SU-DHL-6 (cell line): Measurements from ENCODE around the gene DPP10.

Experiments
- H2AFZ ChIP-seq: fragments of 200-600 bp; sonication (generic); 2 replicates; pipeline ENCODE4 v1.6.1; 2014; ENCODE audit warnings: low read depth, mild to moderate bottlenecking, moderate library complexity, mixed read lengths, antibody characterized with exemption, low read length; ENCODE audit not compliant: severe bottlenecking
- H3F3A ChIP-seq: fragments of 200-600 bp; shearing (Covaris generic); 2 replicates; pipeline ENCODE4 v1.6.0; 2016; ENCODE audit warnings: antibody characterized with exemption, mild to moderate bottlenecking; ENCODE audit not compliant: insufficient read depth
- H3K27ac ChIP-seq: fragments of 200-600 bp; sonication (generic); 2 replicates; pipeline ENCODE4 v1.5.1; 2016; ENCODE audit warnings: low read depth, mild to moderate bottlenecking, low read length, moderate library complexity, mixed read lengths
- H3K27me3 ChIP-seq: fragments of 200-600 bp; sonication (generic), shearing (Covaris generic); 2 replicates; pipeline ENCODE4 v1.6.0; 2014; ENCODE audit warnings: mild to moderate bottlenecking, low read length
- H3K36me3 ChIP-seq: fragments of 200-600 bp; sonication (generic); 2 replicates; pipeline ENCODE4 v1.6.1; 2014; ENCODE audit warnings: mild to moderate bottlenecking, low read length, mixed read lengths
- H3K4me2 ChIP-seq: fragments of 300-600, 200-600 bp; shearing (Covaris generic), sonication (generic); 2 replicates; pipeline ENCODE4 v1.6.0; 2014; ENCODE audit warnings: low read length, low read depth, mild to moderate bottlenecking; ENCODE audit not compliant: poor library complexity, severe bottlenecking
- H3K4me3 ChIP-seq: fragments of 200-600 bp; sonication (generic); 2 replicates; pipeline ENCODE4 v1.5.1; 2014; ENCODE audit warnings: antibody characterized with exemption, low read length, mild to moderate bottlenecking, mixed read lengths; ENCODE audit not compliant: insufficient read depth, poor library complexity, severe bottlenecking
- H3K79me2 ChIP-seq: fragments of 200-600 bp; sonication (generic); 2 replicates; pipeline ENCODE4 v1.6.1; 2014; ENCODE audit warnings: mild to moderate bottlenecking, low read length, moderate library complexity; ENCODE audit not compliant: insufficient read depth
- H3K9ac ChIP-seq: fragments of 200-600 bp; sonication (generic); 2 replicates; pipeline ENCODE4 v1.7.0; 2014; ENCODE audit warnings: mild to moderate bottlenecking, low read length
- H3K9me2 ChIP-seq: fragments of 200-600 bp; sonication (generic); replicated peaks from 2 replicates; pipeline ENCODE4 v1.6.1; 2014; ENCODE audit warnings: low read length; ENCODE audit not compliant: insufficient read depth
- H3K9me3 ChIP-seq: fragments of 200-600 bp; sonication (generic); 2 replicates; pipeline ENCODE4 v1.6.1; 2014; ENCODE audit warnings: low read length, mixed read lengths; ENCODE audit not compliant: insufficient read depth
- H4K20me1 ChIP-seq: fragments of 200-600 bp; sonication (generic); 2 replicates; pipeline ENCODE4 v1.6.1; 2014; ENCODE audit warnings: low read depth, mild to moderate bottlenecking, antibody characterized with exemption, low read length, moderate library complexity, mixed read lengths
- CTCF ChIP-seq: fragments of 200-600 bp; sonication (generic); IDR thresholded peaks from one replicate; pipeline ENCODE4 v1.5.1; 2017; ENCODE audit warnings: antibody characterized with exemption, mild to moderate bottlenecking, low read length, moderate library complexity; ENCODE audit not compliant: insufficient read depth, poor library complexity, severe bottlenecking
- EZH2phosphoT487 ChIP-seq: fragments of 200-600 bp; sonication (generic), shearing (Covaris generic); conservative IDR thresholded peaks from 2 replicates; pipeline ENCODE4 v1.6.1; 2018; ENCODE audit warnings: mild to moderate bottlenecking, antibody characterized with exemption, low read length, moderate library complexity, mixed read lengths

The DPP10 gene

GRCh38 chr2:114526841-114527240, 84.4 kb downstream of the DPP10 start:
- H4K20me1 ChIP-seq, result no peaks in the 10 kb centered on the region
- no peaks in the 10 kb centered on the region for H3K9me2 ChIP-seq
- no peaks in the 10 kb centered on the region for H3K27me3 ChIP-seq
- no peaks in the 10 kb centered on the region for H3K79me2 ChIP-seq
- no peaks in the 10 kb centered on the region for H3K9me3 ChIP-seq
- no peaks in the 10 kb centered on the region for H3K36me3 ChIP-seq
- H2AFZ ChIP-seq, result no peak overlapping the region
- TF ChIP-seq EZH2phosphoT487, result no peak
- no peak overlapping the region for H3K4me2 ChIP-seq
- H3K4me3 ChIP-seq, result no peak overlapping the region
- no peak overlapping the region for H3K27ac ChIP-seq
- no peaks in the 10 kb centered on the region for H3F3A ChIP-seq
- H3K9ac ChIP-seq, result no peak overlapping the region

GRCh38 chr2:114527330-114527983, 85.0 kb downstream of the DPP10 start:
- TF ChIP-seq EZH2phosphoT487 (no peak), CTCF (no peak)
- Histone ChIP-seq H3K9ac (no peak overlapping the region), H3F3A (no peaks in the 10 kb centered on the region), H3K27ac (no peak overlapping the region), H4K20me1 (no peaks in the 10 kb centered on the region), H3K9me2 (no peaks in the 10 kb centered on the region), H3K79me2 (no peaks in the 10 kb centered on the region), H3K36me3 (no peaks in the 10 kb centered on the region), H3K27me3 (no peaks in the 10 kb centered on the region), H3K4me2 (no peak overlapping the region), H3K4me3 (no peak overlapping the region), H2AFZ (no peak overlapping the region), H3K9me3 (no peaks in the 10 kb centered on the region)

- Histone ChIP-seq H4K20me1 (no peaks in the 10 kb centered on the region), H3K4me3 (no peak overlapping the region), H3K9me3 (no peaks in the 10 kb centered on the region), H3K79me2 (no peaks in the 10 kb centered on the region), H3K36me3 (no peaks in the 10 kb centered on the region), H3K27me3 (no peaks in the 10 kb centered on the region), H3K27ac (no peak overlapping the region), H3K9me2 (no peaks in the 10 kb centered on the region), H3K4me2 (no peak overlapping the region), H2AFZ (no peak overlapping the region), H3K9ac (no peak overlapping the region), H3F3A (no peaks in the 10 kb centered on the region)
- TF ChIP-seq EZH2phosphoT487 (no peak), CTCF (no peak)
Observed at GRCh38 chr2:114534116-114535084, 92.0 kb downstream of the DPP10 start.

GRCh38 chr2:114537777-114538176, 95.3 kb downstream of the DPP10 start:
- H3K4me2 ChIP-seq, result no peak overlapping the region
- no peaks in the 10 kb centered on the region for H3K9me3 ChIP-seq
- no peak overlapping the region for H2AFZ ChIP-seq
- no peaks in the 10 kb centered on the region for H4K20me1 ChIP-seq
- H3K9me2 ChIP-seq, result no peaks in the 10 kb centered on the region
- H3F3A ChIP-seq, result no peaks in the 10 kb centered on the region
- H3K27ac ChIP-seq, result no peak overlapping the region
- TF ChIP-seq EZH2phosphoT487 (no peak), CTCF (no peak)
- no peak overlapping the region for H3K4me3 ChIP-seq
- no peaks in the 10 kb centered on the region for H3K27me3 ChIP-seq
- H3K79me2 ChIP-seq, result no peaks in the 10 kb centered on the region
- no peaks in the 10 kb centered on the region for H3K36me3 ChIP-seq
- no peak overlapping the region for H3K9ac ChIP-seq
